H9 (cell line): Measurements from ENCODE around the gene RAD18. TPM values are rescaled to one million over a fixed set of nuclear protein-coding genes. Genes with fewer than 3 reads are reported as not detected.

Experiments used
- DNase-seq: peaks from one replicate; pipeline ENCODE4 v3.0.0-alpha.2; 2017
- H2AFZ ChIP-seq: one replicate; pipeline ENCODE4 v1.6.1; 2013; ENCODE audit warnings: mild to moderate bottlenecking, low read length, control low read depth, moderate library complexity
- H2AK5ac ChIP-seq: 2 replicates; pipeline ENCODE4 v1.6.1; 2013; ENCODE audit warnings: low read length, control low read depth, mixed read lengths; ENCODE audit not compliant: insufficient read length
- H2BK120ac ChIP-seq: one replicate; pipeline ENCODE4 v1.6.1; 2013; ENCODE audit warnings: low read depth, mild to moderate bottlenecking, low read length, control low read depth, inconsistent platforms; ENCODE audit not compliant: poor library complexity, severe bottlenecking
- H2BK12ac ChIP-seq: 2 replicates; pipeline ENCODE4 v1.6.1; 2013; ENCODE audit warnings: low read length, control low read depth, mixed read lengths, low read depth; ENCODE audit not compliant: insufficient read length
- H2BK15ac ChIP-seq: 2 replicates; pipeline ENCODE4 v1.6.1; 2013; ENCODE audit warnings: low read depth, low read length, control low read depth
- H2BK20ac ChIP-seq: one replicate; pipeline ENCODE4 v1.6.1; 2013; ENCODE audit warnings: low read depth, mild to moderate bottlenecking, low read length, control low read depth, inconsistent platforms; ENCODE audit not compliant: poor library complexity, severe bottlenecking
- H2BK5ac ChIP-seq: 2 replicates; pipeline ENCODE4 v1.6.1; 2013; ENCODE audit warnings: low read length, control low read depth, mixed read lengths; ENCODE audit not compliant: insufficient read length
- H3K14ac ChIP-seq: 2 replicates; pipeline ENCODE4 v1.6.1; 2013; ENCODE audit warnings: low read length, control low read depth; ENCODE audit not compliant: insufficient read depth
- H3K18ac ChIP-seq: 2 replicates; pipeline ENCODE4 v1.6.1; 2013; ENCODE audit warnings: low read depth, mild to moderate bottlenecking, mixed read lengths, low read length, control low read depth; ENCODE audit not compliant: insufficient read length
- H3K23ac ChIP-seq: 2 replicates; pipeline ENCODE4 v1.6.1; 2013; ENCODE audit warnings: low read length, control low read depth, mixed read lengths, low read depth; ENCODE audit not compliant: insufficient read length
- H3K23me2 ChIP-seq: 2 replicates; pipeline ENCODE4 v1.6.1; 2013; ENCODE audit warnings: low read depth, mild to moderate bottlenecking, mixed read lengths, low read length, control low read depth; ENCODE audit not compliant: insufficient read length, poor library complexity, severe bottlenecking
- H3K27ac ChIP-seq: 2 replicates; pipeline ENCODE4 v1.5.1; 2013; ENCODE audit warnings: low read length, control low read depth, mixed read lengths, low read depth; ENCODE audit not compliant: insufficient read length
- H3K27me3 ChIP-seq: 2 replicates; pipeline ENCODE4 v1.6.1; 2013; ENCODE audit warnings: low read length, control low read depth, inconsistent platforms; ENCODE audit not compliant: insufficient read depth
- H3K4ac ChIP-seq: 2 replicates; pipeline ENCODE4 v1.6.1; 2013; ENCODE audit warnings: low read depth, mild to moderate bottlenecking, control low read depth, inconsistent platforms, low read length, moderate library complexity
- H3K4me1 ChIP-seq: 2 replicates; pipeline ENCODE4 v1.6.1; 2013; ENCODE audit warnings: low read length, control low read depth, inconsistent platforms; ENCODE audit not compliant: insufficient read depth
- H3K4me2 ChIP-seq: 2 replicates; pipeline ENCODE4 v1.6.1; 2013; ENCODE audit warnings: low read length, control low read depth, mixed read lengths; ENCODE audit not compliant: insufficient read length, insufficient read depth
- H3K56ac ChIP-seq: 2 replicates; pipeline ENCODE4 v1.6.1; 2013; ENCODE audit warnings: low read depth, mild to moderate bottlenecking, mixed read lengths, low read length, control low read depth; ENCODE audit not compliant: insufficient read length
- H3K79me1 ChIP-seq: 2 replicates; pipeline ENCODE4 v1.6.1; 2013; ENCODE audit warnings: low read depth, mild to moderate bottlenecking, moderate library complexity, low read length, control low read depth, inconsistent platforms; ENCODE audit not compliant: insufficient read depth, poor library complexity, severe bottlenecking
- H3K79me2 ChIP-seq: 2 replicates; pipeline ENCODE4 v1.6.1; 2013; ENCODE audit warnings: low read length, control low read depth, inconsistent platforms; ENCODE audit not compliant: insufficient read depth
- H3K9ac ChIP-seq: 2 replicates; pipeline ENCODE4 v1.6.1; 2013; ENCODE audit warnings: low read length, control low read depth, mixed read lengths; ENCODE audit not compliant: insufficient read length; ENCODE audit errors: extremely low read depth
- H3K9me3 ChIP-seq: one replicate; pipeline ENCODE4 v1.6.1; 2013; ENCODE audit warnings: low read depth, low read length, inconsistent platforms; ENCODE audit not compliant: control insufficient read depth
- H3T11ph ChIP-seq: one replicate; pipeline ENCODE4 v1.6.1; 2013; ENCODE audit warnings: mild to moderate bottlenecking, low read length, control low read depth, inconsistent platforms
- H4K20me1 ChIP-seq: one replicate; pipeline ENCODE4 v1.6.1; 2013; ENCODE audit not compliant: control insufficient read depth, insufficient read length, insufficient read depth
- H4K5ac ChIP-seq: 2 replicates; pipeline ENCODE4 v1.6.1; 2013; ENCODE audit warnings: low read depth, mild to moderate bottlenecking, mixed read lengths, low read length, control low read depth; ENCODE audit not compliant: insufficient read length
- H4K8ac ChIP-seq: replicated peaks from 2 replicates; pipeline ENCODE4 v1.6.1; 2013; ENCODE audit warnings: low read length, control low read depth, mixed read lengths, low read depth; ENCODE audit not compliant: insufficient read length
- H4K91ac ChIP-seq: 2 replicates; pipeline ENCODE4 v1.6.1; 2013; ENCODE audit warnings: low read depth, mild to moderate bottlenecking, moderate library complexity, mixed read lengths, low read length, control low read depth; ENCODE audit not compliant: insufficient read length
- H3K27ac Mint-ChIP-seq, 3 experiments: 2 replicates in 2 of 3; 3 replicates in 1 of 3; pipeline ENCODE4 v1.8.0; 2020 to 2021; ENCODE audit warnings: mixed read lengths in 3 of 3, mild to moderate bottlenecking in 1 of 3, moderate library complexity in 1 of 3
- H3K27me3 Mint-ChIP-seq: 2 replicates; pipeline ENCODE4 v1.8.0; 2021; ENCODE audit warnings: low read depth, mild to moderate bottlenecking, moderate library complexity, mixed read lengths
- H3K36me3 Mint-ChIP-seq, 3 experiments: 2 replicates in 2 of 3; 3 replicates in 1 of 3; pipeline ENCODE4 v1.8.0; 2020 to 2021; ENCODE audit warnings: low read depth in 3 of 3, mixed read lengths in 3 of 3; ENCODE audit not compliant: insufficient read depth in 1 of 3
- H3K4me1 Mint-ChIP-seq, 2 experiments: 2 replicates each; pipeline ENCODE4 v1.8.0; 2020; ENCODE audit warnings: mixed read lengths in 2 of 2
- H3K4me3 Mint-ChIP-seq, 2 experiments: 2 replicates in 1 of 2; 3 replicates in 1 of 2; pipeline ENCODE4 v1.8.0; 2020 to 2021; ENCODE audit warnings: mild to moderate bottlenecking in 2 of 2, mixed read lengths in 2 of 2, moderate library complexity in 1 of 2
- H3K9me3 Mint-ChIP-seq, 2 experiments: 2 replicates in 1 of 2; 3 replicates in 1 of 2; pipeline ENCODE4 v1.8.0; 2020; ENCODE audit warnings: mild to moderate bottlenecking in 2 of 2, mixed read lengths in 2 of 2, moderate library complexity in 1 of 2
- CTCF ChIP-seq: fragments of 200-600 bp; sonication (generic); conservative IDR thresholded peaks from 3 replicates; pipeline ENCODE4 v1.8.0; 2021; ENCODE audit warnings: antibody characterized with exemption, mild to moderate bottlenecking
- WGBS: extraction: QIAGEN DNeasy Blood & Tissue Kit; methylation state at CpG from one replicate; pipeline ENCODE4 v1.1.7; 2013; ENCODE audit warnings: missing lambda C conversion rate, low lambda C conversion rate, mixed read lengths; ENCODE audit not compliant: insufficient read length; ENCODE audit errors: extremely low coverage; 5-methylcytosine and 5-hydroxymethylcytosine counted together
- total RNA-seq: library from RNA; stranded (reverse); gene quantifications from 2 replicates; pipeline ENCODE4 v1.2.1, GENCODE V29; 2021

RAD18 gene
- total RNA-seq, 1 experiment from 2014 or later, result 27.8 TPM

DNA sequence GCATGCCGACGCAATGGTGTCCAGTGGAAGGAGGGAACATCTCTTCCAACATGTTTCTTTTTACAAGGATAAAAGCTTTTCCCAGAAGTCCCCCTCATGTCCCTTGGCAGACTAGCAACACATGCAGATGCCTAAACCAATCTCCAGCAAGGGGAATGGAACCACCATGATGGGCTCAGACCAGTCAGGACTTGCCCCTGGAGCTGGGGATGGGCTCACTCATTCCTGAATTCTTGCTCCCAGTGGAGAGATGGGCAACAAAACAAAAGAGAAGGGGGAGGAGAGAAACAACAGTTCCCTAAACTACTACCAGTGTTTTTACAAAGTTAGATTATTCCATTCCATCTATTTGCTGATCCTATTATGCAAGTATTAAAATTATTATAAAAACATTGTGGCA lies 117.1 kb downstream of the RAD18 start:
- H2BK5ac ChIP-seq, result no peak overlapping the region
- H3K9ac ChIP-seq, result no peak overlapping the region
- H3K27me3 ChIP-seq, result no peaks in the 10 kb centered on the region
- no peaks in the 10 kb centered on the region for H3K27me3 Mint-ChIP-seq
- no peak overlapping the region for H3K56ac ChIP-seq
- H4K8ac ChIP-seq, result no peak overlapping the region
- no peak overlapping the region for H3K27ac ChIP-seq
- peaks cover 10 to 17% of the 10 kb centered on the region in 2 experiments for H3K4me1 Mint-ChIP-seq
- no peak overlapping the region for H3K4me2 ChIP-seq
- no peak overlapping the region for H2AFZ ChIP-seq
- H3K14ac ChIP-seq, result no peak overlapping the region
- H3K23ac ChIP-seq, result no peak overlapping the region
- H4K20me1 ChIP-seq, result no peaks in the 10 kb centered on the region
- no peaks in the 10 kb centered on the region for H3K23me2 ChIP-seq
- H3K36me3 Mint-ChIP-seq, result peaks cover 0 to 4% (median 0%) of the 10 kb centered on the region in 3 experiments; a peak in 1 of 7 replicates
- no peaks in the 10 kb centered on the region; a peak in 1 of 5 replicates for H3K9me3 Mint-ChIP-seq
- no peak overlapping the region for H3T11ph ChIP-seq
- peak overlapping the region; percentile 29 for H3K18ac ChIP-seq
- no peaks in the 10 kb centered on the region for H3K79me2 ChIP-seq
- WGBS, result no CpG with 5 or more reads among the region's 2 CpGs
- H2AK5ac ChIP-seq, result no peak overlapping the region
- H3K4me3 Mint-ChIP-seq, result no peak overlapping the region
- DNase-seq, result no peak
- H2BK12ac ChIP-seq, result no peak overlapping the region
- no peaks in the 10 kb centered on the region for H3K79me1 ChIP-seq
- H3K4ac ChIP-seq, result no peak overlapping the region
- H3K27ac Mint-ChIP-seq, result no peak overlapping the region
- no peak overlapping the region for H4K91ac ChIP-seq
- H3K9me3 ChIP-seq, result no peaks in the 10 kb centered on the region
- no peak overlapping the region for H2BK15ac ChIP-seq
- H4K5ac ChIP-seq, result no peak overlapping the region
- TF ChIP-seq CTCF, result no peak
- H2BK20ac ChIP-seq, result no peak overlapping the region
- H3K4me1 ChIP-seq, result peaks cover 5% of the 10 kb centered on the region; the same call in 1 of the 2 replicates
- no peak overlapping the region for H2BK120ac ChIP-seq
